H9 (cell line): Measurements from ENCODE around the gene DCTN2. TPM values are rescaled to one million over a fixed set of nuclear protein-coding genes. Genes with fewer than 3 reads are reported as not detected.

Source experiments
- DNase-seq: peaks from one replicate; pipeline ENCODE4 v3.0.0-alpha.2; 2017
- H2AFZ ChIP-seq: one replicate; pipeline ENCODE4 v1.6.1; 2013; ENCODE audit warnings: mild to moderate bottlenecking, low read length, control low read depth, moderate library complexity
- H2AK5ac ChIP-seq: 2 replicates; pipeline ENCODE4 v1.6.1; 2013; ENCODE audit warnings: low read length, control low read depth, mixed read lengths; ENCODE audit not compliant: insufficient read length
- H2BK120ac ChIP-seq: one replicate; pipeline ENCODE4 v1.6.1; 2013; ENCODE audit warnings: low read depth, mild to moderate bottlenecking, low read length, control low read depth, inconsistent platforms; ENCODE audit not compliant: poor library complexity, severe bottlenecking
- H2BK12ac ChIP-seq: 2 replicates; pipeline ENCODE4 v1.6.1; 2013; ENCODE audit warnings: low read length, control low read depth, mixed read lengths, low read depth; ENCODE audit not compliant: insufficient read length
- H2BK15ac ChIP-seq: 2 replicates; pipeline ENCODE4 v1.6.1; 2013; ENCODE audit warnings: low read depth, low read length, control low read depth
- H2BK20ac ChIP-seq: one replicate; pipeline ENCODE4 v1.6.1; 2013; ENCODE audit warnings: low read depth, mild to moderate bottlenecking, low read length, control low read depth, inconsistent platforms; ENCODE audit not compliant: poor library complexity, severe bottlenecking
- H2BK5ac ChIP-seq: 2 replicates; pipeline ENCODE4 v1.6.1; 2013; ENCODE audit warnings: low read length, control low read depth, mixed read lengths; ENCODE audit not compliant: insufficient read length
- H3K14ac ChIP-seq: 2 replicates; pipeline ENCODE4 v1.6.1; 2013; ENCODE audit warnings: low read length, control low read depth; ENCODE audit not compliant: insufficient read depth
- H3K18ac ChIP-seq: 2 replicates; pipeline ENCODE4 v1.6.1; 2013; ENCODE audit warnings: low read depth, mild to moderate bottlenecking, mixed read lengths, low read length, control low read depth; ENCODE audit not compliant: insufficient read length
- H3K23ac ChIP-seq: 2 replicates; pipeline ENCODE4 v1.6.1; 2013; ENCODE audit warnings: low read length, control low read depth, mixed read lengths, low read depth; ENCODE audit not compliant: insufficient read length
- H3K23me2 ChIP-seq: 2 replicates; pipeline ENCODE4 v1.6.1; 2013; ENCODE audit warnings: low read depth, mild to moderate bottlenecking, mixed read lengths, low read length, control low read depth; ENCODE audit not compliant: insufficient read length, poor library complexity, severe bottlenecking
- H3K27ac ChIP-seq: 2 replicates; pipeline ENCODE4 v1.5.1; 2013; ENCODE audit warnings: low read length, control low read depth, mixed read lengths, low read depth; ENCODE audit not compliant: insufficient read length
- H3K27me3 ChIP-seq: 2 replicates; pipeline ENCODE4 v1.6.1; 2013; ENCODE audit warnings: low read length, control low read depth, inconsistent platforms; ENCODE audit not compliant: insufficient read depth
- H3K4ac ChIP-seq: 2 replicates; pipeline ENCODE4 v1.6.1; 2013; ENCODE audit warnings: low read depth, mild to moderate bottlenecking, control low read depth, inconsistent platforms, low read length, moderate library complexity
- H3K4me1 ChIP-seq: 2 replicates; pipeline ENCODE4 v1.6.1; 2013; ENCODE audit warnings: low read length, control low read depth, inconsistent platforms; ENCODE audit not compliant: insufficient read depth
- H3K4me2 ChIP-seq: 2 replicates; pipeline ENCODE4 v1.6.1; 2013; ENCODE audit warnings: low read length, control low read depth, mixed read lengths; ENCODE audit not compliant: insufficient read length, insufficient read depth
- H3K56ac ChIP-seq: 2 replicates; pipeline ENCODE4 v1.6.1; 2013; ENCODE audit warnings: low read depth, mild to moderate bottlenecking, mixed read lengths, low read length, control low read depth; ENCODE audit not compliant: insufficient read length
- H3K79me1 ChIP-seq: 2 replicates; pipeline ENCODE4 v1.6.1; 2013; ENCODE audit warnings: low read depth, mild to moderate bottlenecking, moderate library complexity, low read length, control low read depth, inconsistent platforms; ENCODE audit not compliant: insufficient read depth, poor library complexity, severe bottlenecking
- H3K79me2 ChIP-seq: 2 replicates; pipeline ENCODE4 v1.6.1; 2013; ENCODE audit warnings: low read length, control low read depth, inconsistent platforms; ENCODE audit not compliant: insufficient read depth
- H3K9ac ChIP-seq: 2 replicates; pipeline ENCODE4 v1.6.1; 2013; ENCODE audit warnings: low read length, control low read depth, mixed read lengths; ENCODE audit not compliant: insufficient read length; ENCODE audit errors: extremely low read depth
- H3K9me3 ChIP-seq: one replicate; pipeline ENCODE4 v1.6.1; 2013; ENCODE audit warnings: low read depth, low read length, inconsistent platforms; ENCODE audit not compliant: control insufficient read depth
- H3T11ph ChIP-seq: one replicate; pipeline ENCODE4 v1.6.1; 2013; ENCODE audit warnings: mild to moderate bottlenecking, low read length, control low read depth, inconsistent platforms
- H4K20me1 ChIP-seq: one replicate; pipeline ENCODE4 v1.6.1; 2013; ENCODE audit not compliant: control insufficient read depth, insufficient read length, insufficient read depth
- H4K5ac ChIP-seq: 2 replicates; pipeline ENCODE4 v1.6.1; 2013; ENCODE audit warnings: low read depth, mild to moderate bottlenecking, mixed read lengths, low read length, control low read depth; ENCODE audit not compliant: insufficient read length
- H4K8ac ChIP-seq: replicated peaks from 2 replicates; pipeline ENCODE4 v1.6.1; 2013; ENCODE audit warnings: low read length, control low read depth, mixed read lengths, low read depth; ENCODE audit not compliant: insufficient read length
- H4K91ac ChIP-seq: 2 replicates; pipeline ENCODE4 v1.6.1; 2013; ENCODE audit warnings: low read depth, mild to moderate bottlenecking, moderate library complexity, mixed read lengths, low read length, control low read depth; ENCODE audit not compliant: insufficient read length
- H3K27ac Mint-ChIP-seq, 3 experiments: 2 replicates in 2 of 3; 3 replicates in 1 of 3; pipeline ENCODE4 v1.8.0; 2020 to 2021; ENCODE audit warnings: mixed read lengths in 3 of 3, mild to moderate bottlenecking in 1 of 3, moderate library complexity in 1 of 3
- H3K27me3 Mint-ChIP-seq: 2 replicates; pipeline ENCODE4 v1.8.0; 2021; ENCODE audit warnings: low read depth, mild to moderate bottlenecking, moderate library complexity, mixed read lengths
- H3K36me3 Mint-ChIP-seq, 3 experiments: 2 replicates in 2 of 3; 3 replicates in 1 of 3; pipeline ENCODE4 v1.8.0; 2020 to 2021; ENCODE audit warnings: low read depth in 3 of 3, mixed read lengths in 3 of 3; ENCODE audit not compliant: insufficient read depth in 1 of 3
- H3K4me1 Mint-ChIP-seq, 2 experiments: 2 replicates each; pipeline ENCODE4 v1.8.0; 2020; ENCODE audit warnings: mixed read lengths in 2 of 2
- H3K4me3 Mint-ChIP-seq, 2 experiments: 2 replicates in 1 of 2; 3 replicates in 1 of 2; pipeline ENCODE4 v1.8.0; 2020 to 2021; ENCODE audit warnings: mild to moderate bottlenecking in 2 of 2, mixed read lengths in 2 of 2, moderate library complexity in 1 of 2
- H3K9me3 Mint-ChIP-seq, 2 experiments: 2 replicates in 1 of 2; 3 replicates in 1 of 2; pipeline ENCODE4 v1.8.0; 2020; ENCODE audit warnings: mild to moderate bottlenecking in 2 of 2, mixed read lengths in 2 of 2, moderate library complexity in 1 of 2
- WGBS: extraction: QIAGEN DNeasy Blood & Tissue Kit; methylation state at CpG from one replicate; pipeline ENCODE4 v1.1.7; 2013; ENCODE audit warnings: missing lambda C conversion rate, low lambda C conversion rate, mixed read lengths; ENCODE audit not compliant: insufficient read length; ENCODE audit errors: extremely low coverage; 5-methylcytosine and 5-hydroxymethylcytosine counted together
- total RNA-seq: library from RNA; stranded (reverse); gene quantifications from 2 replicates; pipeline ENCODE4 v1.2.1, GENCODE V29; 2021
- TF ChIP-seq, protein P1 (sequence below): fragments of 200-600 bp; sonication (generic); conservative IDR thresholded peaks from 3 replicates; pipeline ENCODE4 v1.8.0; 2021; ENCODE audit warnings: antibody characterized with exemption, mild to moderate bottlenecking

DCTN2 gene
- total RNA-seq, 1 experiment from 2014 or later: 97.7 TPM

DNA sequence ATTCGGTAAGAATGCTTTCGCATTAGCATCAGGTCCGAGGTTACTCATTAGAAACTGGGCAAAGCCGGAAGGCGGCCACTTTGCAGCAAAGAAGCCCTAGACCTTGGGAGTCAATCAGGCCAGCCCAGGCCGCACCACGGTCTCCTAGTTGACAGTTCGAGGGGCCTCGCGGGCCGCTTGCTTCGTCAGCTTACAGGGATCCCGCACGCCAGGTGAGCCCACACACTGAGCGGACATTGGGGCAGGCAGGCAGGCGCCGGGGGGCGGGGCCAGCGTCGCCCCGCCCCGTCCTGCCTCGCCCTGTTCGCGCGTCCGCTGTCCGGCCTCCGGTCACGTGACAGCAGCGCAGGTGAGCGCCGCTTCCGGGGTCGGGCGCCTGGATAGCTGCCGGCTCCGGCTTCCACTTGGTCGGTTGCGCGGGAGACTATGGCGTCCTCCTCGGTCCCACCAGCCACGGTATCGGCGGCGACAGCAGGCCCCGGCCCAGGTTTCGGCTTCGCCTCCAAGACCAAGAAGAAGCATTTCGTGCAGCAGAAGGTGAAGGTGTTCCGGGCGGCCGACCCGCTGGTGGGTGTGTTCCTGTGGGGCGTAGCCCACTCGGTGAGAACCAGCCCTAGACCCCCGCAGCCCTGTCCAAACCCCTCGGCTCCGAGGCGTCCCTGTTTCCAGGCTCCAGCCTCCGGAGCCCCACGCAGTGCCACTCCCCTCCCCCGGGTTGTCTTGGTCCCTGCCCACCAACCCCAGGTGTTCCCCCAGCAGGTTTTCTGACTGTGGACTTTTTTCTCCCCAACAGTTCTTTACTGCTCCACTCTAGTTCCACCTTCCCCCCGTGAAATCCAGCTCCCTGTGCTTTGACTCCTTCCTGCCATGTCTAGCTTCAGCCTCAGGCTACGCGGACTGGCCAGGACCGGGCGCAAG, 44.1 kb upstream of the DCTN2 start, which contains the start of gene PIP4K2C:
TSS of gene PIP4K2C (plus strand) at position 329 of the 918 bp plus-strand sequence. CDS start at position 427, 98 bp downstream.
- H2BK120ac ChIP-seq: no peak within 1 kb of the TSS
- H3K9ac ChIP-seq: peak within 1 kb of the TSS; percentile 35
- H3K79me2 ChIP-seq: peaks cover 3% of the 10 kb centered on the region; the same call in 1 of the 2 replicates
- no peak within 1 kb of the TSS for H2BK20ac ChIP-seq
- H3K36me3 Mint-ChIP-seq: peaks cover 0 to 15% (median 10%) of the 10 kb centered on the region in 3 experiments; a peak in 6 of 7 replicates
- H3K27me3 ChIP-seq: no peaks in the 10 kb centered on the region
- H3K4me3 Mint-ChIP-seq: peak within 1 kb of the TSS; percentile 84 to 93
- peaks cover 16% of the 10 kb centered on the region for H3K23me2 ChIP-seq
- H3K4me1 Mint-ChIP-seq: peaks cover 15 to 20% of the 10 kb centered on the region in 2 experiments
- peaks cover 8% of the 10 kb centered on the region for H3K79me1 ChIP-seq
- TF ChIP-seq, protein P1, sequence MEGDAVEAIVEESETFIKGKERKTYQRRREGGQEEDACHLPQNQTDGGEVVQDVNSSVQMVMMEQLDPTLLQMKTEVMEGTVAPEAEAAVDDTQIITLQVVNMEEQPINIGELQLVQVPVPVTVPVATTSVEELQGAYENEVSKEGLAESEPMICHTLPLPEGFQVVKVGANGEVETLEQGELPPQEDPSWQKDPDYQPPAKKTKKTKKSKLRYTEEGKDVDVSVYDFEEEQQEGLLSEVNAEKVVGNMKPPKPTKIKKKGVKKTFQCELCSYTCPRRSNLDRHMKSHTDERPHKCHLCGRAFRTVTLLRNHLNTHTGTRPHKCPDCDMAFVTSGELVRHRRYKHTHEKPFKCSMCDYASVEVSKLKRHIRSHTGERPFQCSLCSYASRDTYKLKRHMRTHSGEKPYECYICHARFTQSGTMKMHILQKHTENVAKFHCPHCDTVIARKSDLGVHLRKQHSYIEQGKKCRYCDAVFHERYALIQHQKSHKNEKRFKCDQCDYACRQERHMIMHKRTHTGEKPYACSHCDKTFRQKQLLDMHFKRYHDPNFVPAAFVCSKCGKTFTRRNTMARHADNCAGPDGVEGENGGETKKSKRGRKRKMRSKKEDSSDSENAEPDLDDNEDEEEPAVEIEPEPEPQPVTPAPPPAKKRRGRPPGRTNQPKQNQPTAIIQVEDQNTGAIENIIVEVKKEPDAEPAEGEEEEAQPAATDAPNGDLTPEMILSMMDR: no peak
- no peak within 1 kb of the TSS for H3T11ph ChIP-seq
- no peaks in the 10 kb centered on the region for H3K27me3 Mint-ChIP-seq
- H3K9me3 ChIP-seq: no peaks in the 10 kb centered on the region
- H2BK15ac ChIP-seq: no peak within 1 kb of the TSS
- H3K4me2 ChIP-seq: peak within 1 kb of the TSS; percentile 58
- no peak within 1 kb of the TSS for H3K23ac ChIP-seq
- no peaks in the 10 kb centered on the region for H4K20me1 ChIP-seq
- no peak within 1 kb of the TSS for H3K56ac ChIP-seq
- no peak within 1 kb of the TSS for H4K5ac ChIP-seq
- peak within 1 kb of the TSS; percentile 85 for H3K18ac ChIP-seq
- no peak within 1 kb of the TSS for H4K8ac ChIP-seq
- H2BK12ac ChIP-seq: no peak within 1 kb of the TSS
- H3K14ac ChIP-seq: peak within 1 kb of the TSS; percentile 54
- WGBS: no CpG with 5 or more reads among the region's 69 CpGs
- no peaks in the 10 kb centered on the region for H3K9me3 Mint-ChIP-seq
- H2BK5ac ChIP-seq: no peak within 1 kb of the TSS
- no peak within 1 kb of the TSS for H2AK5ac ChIP-seq
- H4K91ac ChIP-seq: no peak within 1 kb of the TSS
- no peak within 1 kb of the TSS for H3K4ac ChIP-seq
- H3K27ac Mint-ChIP-seq: peak within 1 kb of the TSS; percentile 7 to 92 (median 73); a peak in 5 of 7 replicates
- H3K4me1 ChIP-seq: peaks cover 5% of the 10 kb centered on the region; the same call in 1 of the 2 replicates
- H2AFZ ChIP-seq: peak within 1 kb of the TSS; percentile 24
- peak; percentile 98 for DNase-seq
- peak within 1 kb of the TSS; percentile 36 for H3K27ac ChIP-seq
